ENCODE results near the gene CRYGB.

CRYGB gene

GRCh38 chr2:208098267-208098666, 47.7 kb downstream of the CRYGB start:
- Histone ChIP-seq H3K27ac (ENCODE audit: low read depth, low read length) (no peak overlapping the region), H4K20me1 (ENCODE audit: low read depth, low read length) (no peaks in the 10 kb centered on the region), H3K79me2 (ENCODE audit: insufficient read depth, low read length) (no peaks in the 10 kb centered on the region), H3K4me3 (ENCODE audit: insufficient read depth, low read length, poor library complexity, severe bottlenecking) (no peak overlapping the region), H3F3A (ENCODE audit: insufficient read depth) (no peaks in the 10 kb centered on the region), H3K36me3 (ENCODE audit: low read length) (no peaks in the 10 kb centered on the region), H3K9ac (ENCODE audit: low read length) (no peak overlapping the region), H3K27me3 (ENCODE audit: low read length) (no peaks in the 10 kb centered on the region; the same call in 1 of the 2 replicates), H3K9me3 (ENCODE audit: insufficient read depth, low read length) (no peaks in the 10 kb centered on the region), H3K4me2 (ENCODE audit: low read depth, low read length, poor library complexity, severe bottlenecking) (no peak overlapping the region), H3K9me2 (replicated peaks; ENCODE audit: insufficient read depth, low read length) (no peaks in the 10 kb centered on the region), H2AFZ (ENCODE audit: low read depth, low read length, severe bottlenecking) (no peak overlapping the region)
- TF ChIP-seq CTCF (IDR thresholded peaks at IDR 0.05; ENCODE audit: insufficient read depth, low read length, poor library complexity, severe bottlenecking) (no peak), EZH2phosphoT487 (conservative IDR thresholded peaks at IDR 0.05; ENCODE audit: low read length) (no peak)

GRCh38 chr2:208097801-208098200, 48.2 kb downstream of the CRYGB start:
- Histone ChIP-seq H3K36me3 (ENCODE audit: low read length) (no peaks in the 10 kb centered on the region), H3K4me2 (ENCODE audit: low read depth, low read length, poor library complexity, severe bottlenecking) (no peak overlapping the region), H3K9me2 (replicated peaks; ENCODE audit: insufficient read depth, low read length) (no peaks in the 10 kb centered on the region), H2AFZ (ENCODE audit: low read depth, low read length, severe bottlenecking) (no peak overlapping the region), H3K4me3 (ENCODE audit: insufficient read depth, low read length, poor library complexity, severe bottlenecking) (no peak overlapping the region), H4K20me1 (ENCODE audit: low read depth, low read length) (no peaks in the 10 kb centered on the region), H3K79me2 (ENCODE audit: insufficient read depth, low read length) (no peaks in the 10 kb centered on the region), H3K27me3 (ENCODE audit: low read length) (no peaks in the 10 kb centered on the region; the same call in 1 of the 2 replicates), H3K9ac (ENCODE audit: low read length) (no peak overlapping the region), H3F3A (ENCODE audit: insufficient read depth) (no peaks in the 10 kb centered on the region), H3K9me3 (ENCODE audit: insufficient read depth, low read length) (no peaks in the 10 kb centered on the region), H3K27ac (ENCODE audit: low read depth, low read length) (no peak overlapping the region)
- TF ChIP-seq CTCF (IDR thresholded peaks at IDR 0.05; ENCODE audit: insufficient read depth, low read length, poor library complexity, severe bottlenecking) (no peak), EZH2phosphoT487 (conservative IDR thresholded peaks at IDR 0.05; ENCODE audit: low read length) (no peak)

DNA sequence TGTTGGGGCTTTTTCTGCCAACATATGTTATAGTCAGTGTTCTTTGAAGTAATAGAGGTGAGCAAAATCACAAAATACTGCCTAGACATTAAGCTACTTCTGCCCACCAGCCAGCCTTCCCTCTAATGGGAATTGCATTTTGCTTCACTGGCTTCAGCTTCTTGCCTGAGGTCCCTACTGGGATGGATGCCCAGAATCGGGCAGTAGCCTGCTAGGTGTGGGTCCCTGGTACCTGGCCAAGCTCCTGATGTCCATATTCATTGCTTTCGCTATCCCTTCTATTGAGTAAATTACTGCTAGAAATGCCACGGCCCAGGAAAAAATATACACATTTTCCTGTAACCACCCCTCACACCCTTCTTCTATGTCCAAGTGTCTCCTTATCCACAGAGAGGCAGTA, 48.6 kb downstream of the CRYGB start:
- Histone ChIP-seq H3K27me3 (ENCODE audit: low read length) (no peaks in the 10 kb centered on the region; the same call in 1 of the 2 replicates), H3K9me2 (replicated peaks; ENCODE audit: insufficient read depth, low read length) (no peaks in the 10 kb centered on the region), H3K9me3 (ENCODE audit: insufficient read depth, low read length) (no peaks in the 10 kb centered on the region), H2AFZ (ENCODE audit: low read depth, low read length, severe bottlenecking) (no peak overlapping the region), H3K36me3 (ENCODE audit: low read length) (no peaks in the 10 kb centered on the region), H4K20me1 (ENCODE audit: low read depth, low read length) (no peaks in the 10 kb centered on the region), H3K4me3 (ENCODE audit: insufficient read depth, low read length, poor library complexity, severe bottlenecking) (no peak overlapping the region), H3K4me2 (ENCODE audit: low read depth, low read length, poor library complexity, severe bottlenecking) (no peak overlapping the region), H3K9ac (ENCODE audit: low read length) (no peak overlapping the region), H3K79me2 (ENCODE audit: insufficient read depth, low read length) (no peaks in the 10 kb centered on the region), H3K27ac (ENCODE audit: low read depth, low read length) (no peak overlapping the region), H3F3A (ENCODE audit: insufficient read depth) (no peaks in the 10 kb centered on the region)
- TF ChIP-seq EZH2phosphoT487 (conservative IDR thresholded peaks at IDR 0.05; ENCODE audit: low read length) (no peak), CTCF (IDR thresholded peaks at IDR 0.05; ENCODE audit: insufficient read depth, low read length, poor library complexity, severe bottlenecking) (no peak)

Measured in SU-DHL-6 (cell line).